GM12891 (cell line): ENCODE measurements around the gene SIN3B.

Experiments used
- PAX5 ChIP-seq: IDR thresholded peaks from 2 replicates; pipeline ENCODE4 v1.6.1; 2011; ENCODE audit warnings: low read length, moderate library complexity, mild to moderate bottlenecking; ENCODE audit not compliant: insufficient read depth, severe bottlenecking
- POLR2A ChIP-seq: IDR thresholded peaks from 2 replicates; pipeline ENCODE4 v1.6.1; 2011; ENCODE audit warnings: low read depth, low read length, control low read depth
- POLR2AphosphoS5 ChIP-seq: IDR thresholded peaks from 2 replicates; pipeline ENCODE4 v1.6.1; 2011; ENCODE audit warnings: low read depth, low read length, control low read depth
- POU2F2 ChIP-seq: IDR thresholded peaks from 2 replicates; pipeline ENCODE4 v1.6.1; 2011; ENCODE audit warnings: low read depth, mild to moderate bottlenecking, control low read depth, low read length, moderate library complexity
- SPI1 ChIP-seq: IDR thresholded peaks from 2 replicates; pipeline ENCODE4 v1.6.1; 2011; ENCODE audit warnings: low read depth, low read length, control low read depth
- TAF1 ChIP-seq: IDR thresholded peaks from 2 replicates; pipeline ENCODE4 v1.6.1; 2011; ENCODE audit warnings: low read depth, low read length, control low read depth

DNA sequence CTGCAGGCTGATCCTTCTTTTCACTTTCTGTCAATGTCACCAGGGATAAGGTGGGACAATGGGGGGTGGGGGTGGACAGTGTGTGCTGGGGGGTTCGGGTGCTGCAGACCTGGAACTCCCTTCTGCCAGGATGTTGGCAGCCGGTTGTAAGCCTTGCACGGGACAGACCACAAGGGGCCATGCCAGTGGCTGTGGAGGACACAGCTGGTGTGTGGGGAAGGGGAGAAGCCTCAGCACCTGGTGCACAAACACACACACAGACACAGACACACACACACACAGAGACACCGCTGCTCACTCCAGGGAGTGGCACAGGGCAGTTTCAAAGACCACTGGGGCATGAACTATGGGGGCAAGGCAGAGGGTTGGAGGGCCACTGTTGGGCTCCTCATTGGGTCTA, 63.2 kb downstream of the SIN3B start:
- no peak for TF ChIP-seq POLR2AphosphoS5
- TF ChIP-seq POLR2A = no peak
- no peak for TF ChIP-seq TAF1
- TF ChIP-seq SPI1 = no peak
- no peak for TF ChIP-seq POU2F2
- no peak for TF ChIP-seq PAX5
